GM12878 (cell line): ENCODE data around the gene MLLT3.

Source experiments
- EED ChIP-seq: sonication (generic); IDR thresholded peaks from 2 replicates; pipeline ENCODE4 v1.6.1; 2016; ENCODE audit warnings: antibody characterized with exemption, low read depth
- HCFC1 ChIP-seq: fragments of 150-350 bp; IDR thresholded peaks from 2 replicates; pipeline ENCODE4 v1.6.1; 2014; ENCODE audit warnings: low read length
- POLR2AphosphoS2 ChIP-seq: IDR thresholded peaks from 2 replicates; pipeline ENCODE4 v1.6.1; 2011; ENCODE audit warnings: low read depth, mild to moderate bottlenecking, low read length, improper control_type of control experiment, moderate library complexity

- TF ChIP-seq HCFC1 (no peak), EED (no peak), POLR2AphosphoS2 (no peak)
Observed at GRCh38 chr9:20505574-20505973, 116.7 kb downstream of the MLLT3 start.
